ENCODE results near the gene TMED8.
"Not testable (repeated sequence)": the region's sequence is repeated elsewhere in the genome, so short reads cannot be mapped to it uniquely, and the experiment has no call there.

TMED8 gene, protein sequence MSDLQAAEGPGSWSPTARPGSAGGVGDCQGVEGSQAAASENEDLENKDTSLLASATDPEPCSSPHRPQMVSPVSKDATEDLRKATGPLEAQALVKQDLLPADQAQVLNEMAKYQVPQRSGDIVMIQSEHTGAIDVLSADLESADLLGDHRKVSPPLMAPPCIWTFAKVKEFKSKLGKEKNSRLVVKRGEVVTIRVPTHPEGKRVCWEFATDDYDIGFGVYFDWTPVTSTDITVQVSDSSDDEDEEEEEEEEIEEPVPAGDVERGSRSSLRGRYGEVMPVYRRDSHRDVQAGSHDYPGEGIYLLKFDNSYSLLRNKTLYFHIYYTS

DNA sequence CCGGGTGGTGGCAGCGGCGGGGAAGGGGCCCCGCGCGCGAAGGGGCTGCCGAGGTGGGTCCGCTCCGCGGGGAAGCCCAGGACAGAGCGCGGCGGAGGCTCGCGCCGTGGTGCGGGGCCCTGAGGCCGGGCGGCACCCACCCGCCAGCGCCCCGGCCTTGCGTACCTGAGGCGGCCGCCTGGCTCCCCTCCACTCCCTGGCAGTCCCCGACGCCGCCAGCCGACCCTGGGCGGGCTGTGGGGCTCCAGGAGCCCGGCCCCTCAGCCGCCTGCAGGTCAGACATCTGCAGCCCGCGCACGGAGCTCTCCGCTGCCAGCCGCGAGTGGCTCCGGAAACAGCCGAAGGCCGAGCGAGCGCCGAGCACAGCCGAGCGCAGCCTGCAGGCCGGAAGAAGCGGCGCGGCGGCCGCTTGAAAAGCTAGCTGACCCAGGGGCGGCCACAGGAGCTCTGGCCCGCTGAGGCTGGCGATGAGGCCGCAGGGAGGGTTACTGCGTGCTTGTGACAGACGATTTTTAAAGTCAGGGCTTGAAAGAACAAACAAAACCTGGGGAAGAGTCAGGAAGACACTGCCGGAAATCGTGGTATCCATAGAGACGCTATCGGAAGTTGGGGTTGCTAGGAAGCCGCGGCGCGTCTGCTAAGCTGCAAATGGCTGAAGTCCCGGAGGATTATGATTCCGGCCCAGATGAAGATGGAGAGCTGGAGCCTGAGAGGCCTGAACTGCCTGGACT, at the start of gene TMED8, which contains the start of gene SAMD15:
TMED8 (minus strand) TSS at position 324 of the 731 bp plus-strand sequence; CDS start at position 283, 41 bp downstream.
SAMD15 (plus strand) TSS at position 609 of the 731 bp plus-strand sequence; CDS start at position 649, 40 bp downstream.
- peak; percentile 80 for DNase-seq

DNA sequence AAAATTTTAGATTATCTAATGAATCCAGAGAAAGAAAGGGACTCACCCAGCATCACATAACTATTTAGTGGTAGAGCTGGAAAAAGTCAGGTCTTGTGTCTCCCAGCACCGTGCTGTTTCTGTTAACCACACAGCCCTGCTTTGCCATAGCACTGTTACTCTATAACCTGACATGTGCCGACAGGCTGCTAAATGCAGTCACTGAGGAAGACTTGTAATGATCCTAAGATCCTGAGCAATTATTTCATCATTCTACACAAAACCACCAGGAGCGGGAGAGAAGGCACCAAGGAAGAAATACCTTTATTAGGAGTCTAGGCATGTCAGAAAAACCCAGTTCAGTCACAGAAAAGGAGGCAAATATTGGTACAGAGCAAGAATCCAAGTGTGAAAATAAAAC, 49.5 kb upstream of the TMED8 start:
- DNase-seq = no peak

DNA sequence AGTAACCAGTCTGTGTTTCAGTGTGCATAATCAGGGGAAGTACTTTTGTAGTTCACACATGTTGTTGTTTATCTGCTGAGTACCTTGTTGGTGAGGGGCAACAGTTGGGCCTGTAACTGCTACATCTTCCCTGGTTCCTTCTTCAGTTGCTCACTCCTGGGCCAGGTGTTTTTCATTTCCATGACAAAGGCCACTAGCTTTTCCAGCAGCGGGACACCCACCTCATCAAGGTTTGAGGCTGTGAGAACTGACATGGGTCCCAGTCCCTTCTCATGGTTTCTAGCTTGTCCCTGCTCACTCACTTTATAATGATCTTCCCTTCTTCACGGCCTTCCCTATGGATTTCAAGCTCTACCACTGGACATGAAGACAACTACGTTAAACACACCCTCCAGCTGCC, 48.0 kb upstream of the TMED8 start:
- DNase-seq = no peak

DNA sequence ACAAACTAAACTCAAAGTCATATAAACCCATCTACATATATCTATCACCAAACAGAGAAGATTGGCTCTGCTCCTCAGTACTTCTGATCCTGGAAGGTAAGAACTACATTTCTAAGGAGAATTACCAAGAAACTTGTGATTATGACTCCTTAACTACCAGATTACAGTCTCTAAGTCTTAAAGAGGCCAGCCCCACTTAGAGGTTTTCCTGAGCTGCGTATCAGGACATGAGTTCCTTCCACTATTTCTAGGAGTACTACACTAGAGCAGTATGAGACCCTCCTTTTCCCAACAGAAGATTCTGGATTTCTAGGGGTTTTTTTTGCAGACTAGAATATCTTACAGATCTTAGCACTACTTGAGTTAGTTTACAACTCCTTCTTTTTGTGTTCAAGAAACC, 46.5 kb upstream of the TMED8 start, which contains the start of gene NOXRED1:
NOXRED1 (minus strand) TSS at position 101 of the 400 bp plus-strand sequence. CDS start 634 bp downstream, outside the sequence.
- DNase-seq = no peak

DNA sequence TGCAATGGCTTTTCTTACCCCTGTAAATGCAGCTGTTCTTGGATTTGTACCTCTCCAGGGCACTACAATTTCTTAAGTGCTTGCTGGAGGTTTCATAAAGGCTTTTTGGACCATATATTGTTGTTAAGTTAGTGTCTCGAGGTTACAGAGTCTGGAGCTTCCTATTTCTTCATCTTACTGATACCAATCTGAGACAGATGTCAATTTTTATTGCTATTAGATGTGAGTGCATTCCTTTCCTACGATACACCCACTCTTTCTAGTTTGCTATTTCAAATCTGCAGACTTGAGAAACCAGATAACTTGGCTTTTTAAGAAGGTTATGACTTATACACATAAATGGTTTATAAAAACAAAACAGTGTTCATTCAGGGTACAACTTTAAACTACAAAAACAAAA, 44.3 kb upstream of the TMED8 start:
- DNase-seq = no peak

DNA sequence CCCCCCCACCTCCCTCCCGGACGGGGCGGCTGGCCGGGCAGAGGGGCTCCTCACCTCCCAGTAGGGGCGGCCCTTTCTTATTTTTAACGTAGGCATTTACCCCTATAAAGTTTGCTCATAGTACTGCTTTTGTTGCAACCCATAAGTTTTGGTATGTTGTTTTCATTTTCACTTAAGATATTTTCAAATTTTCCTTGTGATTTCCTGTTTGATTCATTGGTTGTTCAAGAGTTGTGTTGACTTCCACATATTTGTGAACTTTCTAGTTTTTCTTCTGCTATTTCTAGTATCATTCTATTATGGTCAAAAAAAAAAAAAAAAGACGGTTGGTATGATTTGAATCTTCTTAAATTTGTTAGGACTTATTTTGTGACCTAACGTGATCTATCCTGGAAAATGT, 39.9 kb upstream of the TMED8 start:
- no peak for DNase-seq

DNA sequence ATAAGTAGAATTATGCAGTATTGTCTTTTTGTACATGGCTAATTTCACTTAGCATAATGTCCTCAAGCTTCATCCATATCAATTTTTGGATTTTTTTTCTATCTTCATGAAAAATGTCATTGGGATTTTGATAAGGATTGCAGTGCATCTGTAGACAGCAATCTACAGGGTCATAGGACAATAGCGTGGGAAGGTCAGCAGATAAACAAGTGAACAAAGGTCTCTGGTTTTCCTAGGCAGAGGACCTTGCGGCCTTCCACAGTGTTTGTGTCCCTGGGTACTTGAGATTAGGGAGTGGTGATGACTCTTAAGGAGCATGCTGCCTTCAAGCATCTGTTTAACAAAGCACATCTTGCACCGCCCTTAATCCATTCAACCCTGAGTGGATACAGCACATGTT, 39.2 kb upstream of the TMED8 start:
- not testable (repeated sequence) for DNase-seq

DNA sequence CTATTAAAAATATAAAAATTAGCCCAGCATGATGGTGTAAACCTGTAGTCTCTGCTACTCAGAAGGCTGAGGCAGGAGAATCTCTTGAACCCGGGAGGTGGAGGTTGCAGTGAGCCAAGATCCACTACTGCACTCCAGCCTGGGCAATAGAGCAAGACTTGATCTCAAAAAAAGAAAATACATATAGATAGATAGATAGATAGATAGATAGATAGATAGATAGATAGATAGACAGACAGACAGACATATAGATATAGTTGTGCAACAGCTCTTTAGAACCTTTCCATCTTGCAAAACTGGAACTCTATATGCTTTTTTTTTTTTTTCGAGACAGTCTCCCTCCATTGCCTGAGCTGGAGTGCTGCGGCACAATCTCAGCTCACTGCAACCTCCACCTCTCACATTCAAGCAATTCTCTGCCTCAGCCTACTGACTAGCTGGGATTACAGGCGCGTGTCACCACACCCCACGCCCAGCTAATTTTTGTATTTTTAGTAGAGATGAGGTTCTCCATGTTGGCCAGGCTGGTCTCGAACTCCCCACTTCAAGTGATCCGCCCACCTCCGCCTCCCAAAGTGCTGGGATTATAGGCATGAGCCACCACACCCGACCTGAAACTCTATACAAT, 38.6 kb upstream of the TMED8 start:
- DNase-seq = not testable (repeated sequence)

DNA sequence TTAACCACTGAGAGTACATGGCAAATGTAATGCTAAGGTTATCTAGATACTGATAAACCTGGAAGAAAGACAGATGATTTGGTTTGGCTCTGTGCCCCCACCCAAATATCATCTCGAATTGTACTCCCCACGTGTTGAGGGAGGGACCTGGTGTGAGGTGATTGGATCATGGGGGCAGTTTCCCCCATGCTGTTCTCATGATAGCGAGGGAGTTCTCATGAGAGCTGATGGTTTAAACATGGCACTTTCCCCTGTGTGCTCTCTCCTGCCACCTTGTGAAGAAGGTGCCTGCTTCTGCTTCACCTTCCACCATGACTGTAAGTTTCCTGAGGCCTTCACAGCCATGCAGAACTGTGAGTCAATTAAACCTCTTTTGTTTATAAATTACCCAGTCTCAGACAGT, 32.2 kb upstream of the TMED8 start:
- DNase-seq = peak; percentile 40

DNA sequence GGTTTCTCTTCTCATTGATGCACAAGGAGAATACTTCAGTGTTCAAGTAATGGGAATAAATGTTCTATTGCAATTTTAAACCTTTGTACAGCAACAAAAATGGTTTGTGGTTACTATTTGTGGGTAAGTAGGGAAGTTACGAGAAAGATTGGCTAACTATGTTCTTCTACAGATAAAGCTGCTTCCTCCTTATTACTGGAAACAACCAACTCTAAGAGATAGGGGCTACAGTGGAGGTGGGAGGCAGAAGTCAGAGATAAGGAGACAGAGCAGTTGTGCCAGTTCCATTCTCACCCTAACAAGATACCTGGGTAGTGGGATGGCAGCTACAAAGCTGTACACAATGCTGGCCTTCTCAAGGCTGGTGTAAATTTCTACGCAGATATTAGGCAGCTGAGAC, 30.3 kb upstream of the TMED8 start:
- no peak for DNase-seq

DNA sequence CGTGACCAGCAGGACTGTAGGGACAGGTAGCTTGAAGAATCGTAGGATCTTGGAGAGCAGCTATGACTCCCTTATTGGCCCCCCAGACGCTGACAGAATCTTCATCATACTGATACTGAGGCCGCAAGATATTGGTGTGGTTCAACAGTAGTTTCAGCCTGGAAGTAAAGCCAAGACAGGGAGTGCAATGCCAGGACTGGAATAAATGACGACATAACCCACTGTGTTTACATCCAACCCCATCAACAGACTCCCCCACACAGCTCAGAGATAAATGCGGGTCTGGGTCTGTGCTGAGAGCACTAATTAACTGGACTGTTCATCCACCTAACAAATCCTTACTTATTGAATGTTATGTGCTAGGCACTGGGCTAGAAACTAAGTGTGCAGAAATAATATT, 29.8 kb upstream of the TMED8 start:
- no peak for DNase-seq

DNA sequence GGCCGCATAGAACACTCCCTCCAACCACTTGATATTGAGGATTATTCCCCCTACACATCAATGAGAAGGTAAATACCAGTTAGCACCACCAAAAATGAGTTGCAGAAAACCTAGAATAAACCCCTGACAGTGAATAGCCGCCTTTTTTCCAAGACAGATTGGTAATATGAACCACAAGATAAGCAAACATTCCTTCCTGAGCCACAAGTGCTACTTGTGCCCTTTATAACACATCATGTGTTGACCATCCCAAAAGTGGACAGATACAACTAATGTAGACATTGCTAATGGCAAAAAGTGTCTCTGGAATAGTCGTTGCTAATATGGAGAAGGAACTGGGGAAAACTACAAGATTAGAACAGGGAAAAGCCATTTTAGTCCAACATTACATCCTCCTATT, 29.2 kb upstream of the TMED8 start:
- DNase-seq = no peak

DNA sequence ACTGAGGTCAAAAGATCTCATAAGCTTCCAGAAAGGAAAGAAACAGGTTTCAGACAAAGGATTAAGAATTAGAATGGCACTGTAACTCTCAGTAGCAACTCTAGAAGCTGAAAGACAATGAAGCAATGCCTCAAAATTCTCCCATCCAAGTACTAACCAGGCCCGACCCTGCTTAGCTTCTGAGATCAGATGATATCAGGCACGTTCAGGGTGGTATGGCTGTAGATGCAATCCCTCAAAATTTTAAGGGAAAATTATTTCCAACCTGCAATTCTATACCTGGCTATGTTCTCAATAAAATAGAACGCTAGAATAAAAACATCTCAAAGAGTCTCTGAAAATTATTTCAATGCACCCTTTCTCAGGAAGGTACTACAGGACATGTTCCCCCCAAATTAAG, 26.9 kb upstream of the TMED8 start:
- no peak for DNase-seq

DNA sequence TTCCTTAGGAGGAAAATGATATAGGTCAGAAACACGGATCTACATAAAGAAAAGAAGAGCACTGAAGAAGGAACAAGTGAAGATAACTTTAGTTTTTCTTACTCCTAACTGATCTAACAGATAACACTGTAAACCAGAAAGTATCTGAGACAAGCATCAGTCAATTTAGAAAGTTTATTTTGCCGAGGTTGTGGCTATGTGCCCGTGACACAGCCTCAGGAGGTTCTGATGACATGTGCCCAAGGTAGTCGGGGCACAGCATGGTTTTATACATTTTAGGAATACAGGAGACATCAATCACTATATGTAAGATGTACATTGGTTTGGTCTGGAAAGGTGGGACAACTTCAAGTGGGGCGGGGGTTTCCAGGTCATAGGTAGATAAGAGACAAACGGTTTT, 23.3 kb upstream of the TMED8 start:
- no peak for DNase-seq

DNA sequence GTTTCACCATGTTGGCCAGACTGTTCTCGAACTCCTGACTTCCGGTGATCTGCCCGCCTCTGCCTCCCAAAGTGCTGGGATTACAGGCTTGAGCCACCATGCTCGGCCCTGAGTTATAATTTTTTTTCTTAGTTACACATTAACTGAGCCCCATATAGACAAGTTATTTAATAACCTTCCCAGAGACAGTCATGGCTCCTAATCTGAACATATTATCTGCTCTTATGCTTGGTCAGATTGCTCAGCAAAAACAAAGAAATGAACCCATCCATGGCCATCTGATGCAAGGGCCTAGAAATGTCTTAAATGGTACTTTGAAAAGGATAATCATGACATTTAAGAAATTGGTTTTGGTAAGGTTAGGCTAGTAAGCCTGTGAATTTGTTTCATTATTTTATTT, 13.3 kb upstream of the TMED8 start:
- DNase-seq = no peak

DNA sequence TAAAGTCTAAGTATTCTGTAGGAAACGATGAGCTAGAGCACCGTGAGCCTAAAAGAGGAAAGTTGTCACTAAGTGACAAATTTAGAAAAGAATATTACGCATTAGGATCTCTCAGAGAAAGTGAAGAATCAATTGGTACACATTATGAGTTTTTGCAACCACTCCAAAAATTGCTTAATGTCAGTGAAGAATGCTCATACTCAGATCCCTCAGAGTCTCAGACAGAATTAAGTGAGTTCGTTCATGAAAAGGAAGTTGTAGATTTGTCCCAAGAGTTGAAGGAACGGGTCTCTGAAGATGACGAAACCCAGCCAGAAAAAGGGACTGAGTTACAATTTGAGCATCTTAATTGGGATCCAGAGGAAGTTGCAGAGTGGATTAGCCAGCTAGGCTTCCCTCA, 1.8 kb upstream of the TMED8 start:
- no peak for DNase-seq

DNA sequence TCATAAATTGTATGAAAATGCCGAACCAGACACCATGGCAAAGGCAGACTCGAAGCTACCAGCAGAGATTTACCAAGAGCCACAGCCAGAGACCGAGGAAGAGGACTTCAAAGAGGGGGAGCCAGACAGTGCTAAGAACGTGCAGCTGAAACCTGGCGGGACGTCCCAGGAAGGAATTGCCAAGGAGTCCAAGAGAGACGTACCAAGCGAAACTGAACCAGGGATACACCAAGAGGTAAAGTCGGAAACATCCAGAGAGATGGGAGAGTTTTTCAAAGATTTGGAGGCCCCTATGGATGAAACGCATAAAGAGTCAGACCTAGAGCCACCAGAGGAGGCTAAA, 579 bp upstream of the TMED8 start:
- no peak for DNase-seq

DNA sequence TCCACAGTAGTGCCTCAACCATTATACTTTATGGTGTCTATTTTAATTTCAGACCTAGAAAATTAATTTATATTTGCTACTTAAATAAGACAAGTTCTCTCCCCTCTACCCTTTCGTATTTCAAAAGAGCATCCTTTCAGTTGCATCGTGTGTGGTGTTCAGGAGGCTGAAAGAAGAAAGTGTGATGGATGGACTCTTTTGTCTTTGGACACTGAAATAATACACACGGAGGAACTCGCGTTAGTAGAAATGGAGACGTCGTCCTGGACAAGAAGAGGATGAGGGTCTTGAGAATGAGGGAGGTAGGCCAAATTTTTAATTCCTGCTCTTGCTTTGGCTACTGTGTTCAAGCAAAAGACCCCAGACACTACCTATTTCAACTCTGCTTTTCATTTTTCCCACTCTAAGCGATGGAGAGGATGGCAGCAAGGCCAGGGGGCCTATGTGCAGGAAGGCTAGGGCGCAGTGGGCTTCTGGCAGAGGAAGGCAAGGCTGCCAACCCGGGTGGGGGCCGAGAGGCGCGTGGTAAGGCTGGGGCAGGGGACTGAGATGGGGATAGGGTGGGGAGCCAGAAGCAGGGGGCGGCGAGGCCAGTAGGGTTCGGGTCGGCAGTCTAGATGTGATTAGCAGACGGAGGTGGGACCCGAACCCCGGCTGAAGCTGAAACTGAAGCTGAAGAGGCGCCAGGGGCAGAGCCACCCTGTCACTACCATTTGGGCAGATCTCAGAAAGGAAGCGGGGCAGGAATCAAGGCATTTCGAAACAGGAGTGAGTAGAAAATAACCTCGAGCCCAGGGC, 722 bp downstream of the TMED8 start:
- DNase-seq = no peak

DNA sequence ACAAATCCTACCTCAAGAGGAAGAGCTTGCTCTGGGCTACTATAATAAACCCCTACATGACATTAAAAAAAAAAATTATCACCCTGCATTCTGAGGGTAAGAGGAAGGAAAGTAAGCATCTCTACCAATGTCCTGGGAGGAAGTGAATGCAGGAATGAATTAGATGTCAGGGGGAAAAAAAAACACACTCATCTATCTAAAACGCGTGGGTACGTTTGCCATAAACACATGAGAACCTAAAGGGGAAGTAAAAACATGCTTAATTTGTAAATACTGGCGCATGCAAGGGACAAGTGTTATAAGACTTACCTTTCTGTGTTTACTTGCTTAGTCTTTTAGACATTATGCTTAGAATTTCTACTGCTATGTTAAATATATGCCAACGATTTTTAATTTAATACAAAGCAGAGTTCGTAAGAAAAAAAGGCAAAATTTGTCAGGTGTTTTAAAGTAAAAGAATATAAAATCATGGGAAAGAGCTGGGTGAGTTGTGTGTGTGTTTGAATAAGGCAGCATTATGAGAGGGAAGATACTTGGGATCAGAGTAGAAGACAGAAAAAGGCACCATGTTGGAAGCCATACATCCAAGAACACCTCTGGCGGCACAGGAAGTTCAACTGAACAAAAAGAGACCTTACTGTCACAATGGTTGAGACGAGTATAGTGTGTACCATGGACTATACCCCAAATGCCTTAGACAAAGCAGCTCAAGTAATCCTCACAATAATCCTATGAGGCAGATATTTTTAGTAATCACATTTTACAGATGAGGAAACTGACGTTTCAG, 1.5 kb downstream of the TMED8 start:
- no peak for DNase-seq

DNA sequence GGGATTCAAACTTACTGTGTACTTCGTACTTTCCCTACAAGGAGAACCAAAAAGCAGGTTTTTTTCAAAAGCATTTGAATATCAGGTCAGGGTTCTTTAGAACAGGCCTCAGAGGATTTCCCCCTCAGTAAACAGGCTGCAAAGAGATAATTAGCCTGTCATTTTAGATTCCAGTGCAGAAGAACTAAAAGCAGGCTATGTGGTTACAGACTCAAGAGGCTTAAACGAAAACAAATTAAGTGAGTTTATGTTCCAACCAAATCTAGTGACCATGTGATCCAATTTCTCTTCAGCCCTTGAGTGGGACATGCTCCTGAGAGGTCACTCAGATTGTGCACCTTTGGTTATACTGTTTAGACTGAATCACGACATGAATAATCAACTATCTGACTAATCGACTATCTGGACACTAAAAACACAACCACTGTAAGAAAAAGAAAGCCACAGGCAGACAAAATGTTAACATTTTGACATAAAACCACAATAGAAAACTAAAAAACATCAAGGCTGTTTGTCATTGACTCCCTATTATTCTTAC, 4.5 kb downstream of the TMED8 start:
- no peak for DNase-seq

DNA sequence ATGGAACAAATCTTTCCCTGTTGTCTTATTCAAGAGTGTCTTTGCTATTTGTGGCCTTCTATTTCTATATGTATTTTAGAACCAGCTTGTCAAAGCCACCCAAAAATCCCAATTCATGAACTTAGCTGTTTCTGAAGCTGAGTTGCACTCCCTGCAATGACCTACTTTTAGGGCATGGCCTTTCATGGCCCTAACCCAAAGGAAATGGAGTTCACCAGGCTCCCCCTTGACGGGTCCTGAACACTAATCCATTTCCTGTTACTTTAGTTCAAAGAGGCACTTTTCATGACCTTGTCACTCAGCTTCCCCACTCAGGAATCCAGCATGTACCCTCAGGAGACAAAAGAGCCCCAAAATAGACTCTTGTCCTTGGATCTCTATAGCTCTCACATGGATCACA, 7.6 kb downstream of the TMED8 start:
- no peak for DNase-seq

DNA sequence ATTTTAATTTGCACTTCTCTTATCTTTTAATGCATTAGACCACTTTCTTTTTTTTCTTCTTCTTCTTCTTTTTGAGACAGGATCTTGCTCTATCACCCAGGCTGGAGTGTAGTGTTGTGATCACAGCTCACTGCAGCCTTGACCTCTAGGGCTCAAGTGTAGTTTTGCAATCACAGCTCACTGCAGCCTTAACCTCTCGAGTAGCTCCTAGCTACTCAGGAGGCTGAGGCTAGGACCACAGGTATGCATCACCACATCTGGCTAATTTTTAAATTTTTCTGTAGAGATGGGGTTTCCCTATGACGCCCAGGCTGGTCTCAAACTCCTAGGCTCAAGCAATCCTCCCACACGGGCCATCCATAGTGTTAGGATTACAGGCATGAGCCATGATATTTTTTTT, 12.7 kb downstream of the TMED8 start:
- no peak for DNase-seq

All from NCI-H524 treated with DMSO at 0.1 percent for 48 hours (cell line).